SU-DHL-6 (cell line): ENCODE data around the gene ZBTB8B.
"Not testable (repeated sequence)": the region's sequence is repeated elsewhere in the genome, so short reads cannot be mapped to it uniquely, and the experiment has no call there.

Experiments
- H2AFZ ChIP-seq: fragments of 200-600 bp; sonication (generic); 2 replicates; pipeline ENCODE4 v1.6.1; 2014; ENCODE audit warnings: low read depth, mild to moderate bottlenecking, moderate library complexity, mixed read lengths, antibody characterized with exemption, low read length; ENCODE audit not compliant: severe bottlenecking
- H3F3A ChIP-seq: fragments of 200-600 bp; shearing (Covaris generic); 2 replicates; pipeline ENCODE4 v1.6.0; 2016; ENCODE audit warnings: antibody characterized with exemption, mild to moderate bottlenecking; ENCODE audit not compliant: insufficient read depth
- H3K27ac ChIP-seq: fragments of 200-600 bp; sonication (generic); 2 replicates; pipeline ENCODE4 v1.5.1; 2016; ENCODE audit warnings: low read depth, mild to moderate bottlenecking, low read length, moderate library complexity, mixed read lengths
- H3K27me3 ChIP-seq: fragments of 200-600 bp; sonication (generic), shearing (Covaris generic); 2 replicates; pipeline ENCODE4 v1.6.0; 2014; ENCODE audit warnings: mild to moderate bottlenecking, low read length
- H3K36me3 ChIP-seq: fragments of 200-600 bp; sonication (generic); 2 replicates; pipeline ENCODE4 v1.6.1; 2014; ENCODE audit warnings: mild to moderate bottlenecking, low read length, mixed read lengths
- H3K4me2 ChIP-seq: fragments of 300-600, 200-600 bp; shearing (Covaris generic), sonication (generic); 2 replicates; pipeline ENCODE4 v1.6.0; 2014; ENCODE audit warnings: low read length, low read depth, mild to moderate bottlenecking; ENCODE audit not compliant: poor library complexity, severe bottlenecking
- H3K4me3 ChIP-seq: fragments of 200-600 bp; sonication (generic); 2 replicates; pipeline ENCODE4 v1.5.1; 2014; ENCODE audit warnings: antibody characterized with exemption, low read length, mild to moderate bottlenecking, mixed read lengths; ENCODE audit not compliant: insufficient read depth, poor library complexity, severe bottlenecking
- H3K79me2 ChIP-seq: fragments of 200-600 bp; sonication (generic); 2 replicates; pipeline ENCODE4 v1.6.1; 2014; ENCODE audit warnings: mild to moderate bottlenecking, low read length, moderate library complexity; ENCODE audit not compliant: insufficient read depth
- H3K9ac ChIP-seq: fragments of 200-600 bp; sonication (generic); 2 replicates; pipeline ENCODE4 v1.7.0; 2014; ENCODE audit warnings: mild to moderate bottlenecking, low read length
- H3K9me2 ChIP-seq: fragments of 200-600 bp; sonication (generic); replicated peaks from 2 replicates; pipeline ENCODE4 v1.6.1; 2014; ENCODE audit warnings: low read length; ENCODE audit not compliant: insufficient read depth
- H3K9me3 ChIP-seq: fragments of 200-600 bp; sonication (generic); 2 replicates; pipeline ENCODE4 v1.6.1; 2014; ENCODE audit warnings: low read length, mixed read lengths; ENCODE audit not compliant: insufficient read depth
- H4K20me1 ChIP-seq: fragments of 200-600 bp; sonication (generic); 2 replicates; pipeline ENCODE4 v1.6.1; 2014; ENCODE audit warnings: low read depth, mild to moderate bottlenecking, antibody characterized with exemption, low read length, moderate library complexity, mixed read lengths
- CTCF ChIP-seq: fragments of 200-600 bp; sonication (generic); IDR thresholded peaks from one replicate; pipeline ENCODE4 v1.5.1; 2017; ENCODE audit warnings: antibody characterized with exemption, mild to moderate bottlenecking, low read length, moderate library complexity; ENCODE audit not compliant: insufficient read depth, poor library complexity, severe bottlenecking
- EZH2phosphoT487 ChIP-seq: fragments of 200-600 bp; sonication (generic), shearing (Covaris generic); conservative IDR thresholded peaks from 2 replicates; pipeline ENCODE4 v1.6.1; 2018; ENCODE audit warnings: mild to moderate bottlenecking, antibody characterized with exemption, low read length, moderate library complexity, mixed read lengths

Gene ZBTB8B

DNA sequence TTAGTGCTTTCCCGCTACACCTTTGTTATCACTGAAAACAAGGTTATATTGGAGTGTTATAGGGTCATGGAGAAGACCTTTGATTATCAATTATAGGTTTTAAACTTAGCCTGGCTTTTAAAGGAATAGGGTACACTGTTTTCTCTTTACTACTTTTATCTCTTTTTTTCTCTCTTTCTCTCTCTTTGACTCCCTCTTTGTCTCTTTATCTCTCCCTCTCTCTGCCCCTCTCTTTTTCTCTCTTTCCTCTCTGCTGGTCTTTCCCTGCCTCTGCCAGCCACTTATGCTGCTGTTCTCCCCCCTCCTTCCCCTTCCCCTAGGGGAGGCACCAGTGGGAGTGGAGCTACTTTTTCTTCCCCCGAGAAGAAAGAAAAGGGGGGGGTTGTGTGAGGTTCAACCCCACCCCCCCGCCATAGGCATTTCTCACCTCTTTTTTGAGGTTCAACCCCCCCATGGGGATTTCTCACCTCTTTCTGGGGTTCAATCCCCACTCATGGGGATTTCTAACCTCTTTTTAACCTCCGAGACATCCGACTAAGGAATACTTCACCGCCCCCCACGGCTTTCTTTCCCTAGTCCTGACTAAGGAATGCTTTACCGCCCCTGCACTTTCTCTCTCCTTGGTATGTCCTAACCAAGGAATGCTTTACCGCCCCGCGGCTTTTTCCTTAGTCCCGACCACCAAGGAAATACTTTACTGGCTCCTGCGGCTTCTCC lies 17.2 kb upstream of the ZBTB8B start:
- Histone ChIP-seq H4K20me1 (no peaks in the 10 kb centered on the region), H2AFZ (no peak overlapping the region), H3K27ac (no peak overlapping the region), H3K9ac (no peak overlapping the region), H3K79me2 (no peaks in the 10 kb centered on the region), H3K36me3 (no peaks in the 10 kb centered on the region), H3K9me2 (no peaks in the 10 kb centered on the region), H3K4me2 (no peak overlapping the region), H3F3A (no peaks in the 10 kb centered on the region), H3K4me3 (no peak overlapping the region), H3K27me3 (no peaks in the 10 kb centered on the region), H3K9me3 (no peaks in the 10 kb centered on the region)
- TF ChIP-seq EZH2phosphoT487 (no peak), CTCF (no peak)

GRCh38 chr1:32448186-32448772 lies 16.6 kb upstream of the ZBTB8B start:
- H2AFZ ChIP-seq, H3K9ac ChIP-seq: not testable (repeated sequence)
- peak; percentile 45 for TF ChIP-seq CTCF

DNA sequence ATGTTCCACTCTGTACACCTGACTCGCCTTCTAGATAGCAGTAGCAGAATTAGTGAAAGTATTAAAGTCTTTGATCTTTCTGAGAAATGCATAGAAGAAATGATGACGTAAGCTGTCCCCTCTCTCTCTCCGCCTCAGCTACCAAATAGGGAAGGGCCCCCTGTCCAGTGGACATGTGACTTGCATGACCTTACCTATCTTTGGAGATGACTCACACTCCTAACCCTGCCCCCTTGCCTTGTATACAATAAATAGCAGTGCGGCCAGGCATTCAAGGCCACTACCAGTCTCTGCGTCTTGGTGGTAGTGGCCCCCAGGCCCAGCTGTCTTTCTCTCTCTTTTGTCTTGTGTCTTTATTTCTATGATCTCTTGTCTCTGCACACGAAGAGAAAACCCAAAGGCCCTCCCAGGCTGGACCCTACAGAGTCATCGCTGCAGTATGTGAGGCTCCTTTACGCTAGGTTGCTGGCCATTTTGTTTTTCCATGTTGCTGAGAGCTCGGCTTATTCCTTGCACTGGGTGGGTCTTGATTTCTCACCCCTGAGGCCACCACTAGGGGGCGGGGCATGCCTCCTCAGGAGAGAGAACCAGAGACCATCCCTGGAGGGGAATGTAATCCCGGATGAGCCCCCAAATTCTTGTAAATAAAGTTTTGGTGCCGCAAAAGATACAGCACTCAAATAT lies 16.0 kb upstream of the ZBTB8B start:
- Histone ChIP-seq H3K9me2 (no peaks in the 10 kb centered on the region), H3F3A (no peaks in the 10 kb centered on the region), H3K9me3 (no peaks in the 10 kb centered on the region), H3K4me3 (no peak overlapping the region), H4K20me1 (no peaks in the 10 kb centered on the region), H2AFZ (no peak overlapping the region), H3K27me3 (no peaks in the 10 kb centered on the region), H3K79me2 (no peaks in the 10 kb centered on the region), H3K9ac (no peak overlapping the region), H3K4me2 (no peak overlapping the region), H3K27ac (no peak overlapping the region), H3K36me3 (no peaks in the 10 kb centered on the region)
- TF ChIP-seq CTCF (peak; percentile 45), EZH2phosphoT487 (no peak)

More at GRCh38 chr1:32448186-32448772, 16.6 kb upstream of the ZBTB8B start:
- H3K4me3 ChIP-seq, H4K20me1 ChIP-seq, H3K9me3 ChIP-seq, H3F3A ChIP-seq, H3K27me3 ChIP-seq, H3K27ac ChIP-seq, H3K4me2 ChIP-seq, H3K9me2 ChIP-seq, H3K79me2 ChIP-seq, H3K36me3 ChIP-seq: not testable (repeated sequence)

- not testable (repeated sequence) for H3K9me3 ChIP-seq, H3K36me3 ChIP-seq, H3F3A ChIP-seq, H3K79me2 ChIP-seq, H2AFZ ChIP-seq, H3K9ac ChIP-seq, H3K27me3 ChIP-seq, H3K4me2 ChIP-seq, H3K27ac ChIP-seq, H4K20me1 ChIP-seq, H3K9me2 ChIP-seq, H3K4me3 ChIP-seq
Observed at GRCh38 chr1:32449457-32449831, 15.4 kb upstream of the ZBTB8B start.
